BLaER1 (cell line): ENCODE measurements around the gene SEPTIN8.

Source experiments
- H3K27ac ChIP-seq: shearing (Covaris generic); formaldehyde crosslinking; 2 replicates; pipeline ENCODE4 v1.8.1; 2022
- H3K27me3 ChIP-seq: shearing (Covaris generic); formaldehyde crosslinking; 2 replicates; pipeline ENCODE4 v1.8.1; 2022
- H3K36me3 ChIP-seq: shearing (Covaris generic); formaldehyde crosslinking; 2 replicates; pipeline ENCODE4 v1.8.1; 2022
- H3K4me1 ChIP-seq: shearing (Covaris generic); formaldehyde crosslinking; 2 replicates; pipeline ENCODE4 v1.8.1; 2022
- H3K4me2 ChIP-seq: shearing (Covaris generic); formaldehyde crosslinking; 2 replicates; pipeline ENCODE4 v1.8.1; 2022
- H3K4me3 ChIP-seq: shearing (Covaris generic); formaldehyde crosslinking; 2 replicates; pipeline ENCODE4 v1.8.1; 2022
- H3K9ac ChIP-seq: shearing (Covaris generic); formaldehyde crosslinking; 2 replicates; pipeline ENCODE4 v1.8.1; 2022
- H3K9me3 ChIP-seq: shearing (Covaris generic); formaldehyde crosslinking; 2 replicates; pipeline ENCODE4 v1.8.1; 2022
- H4K20me1 ChIP-seq: shearing (Covaris generic); formaldehyde crosslinking; 2 replicates; pipeline ENCODE4 v1.8.1; 2022
- Cebpa-rat ChIP-seq: shearing (Covaris generic); IDR thresholded peaks from 2 replicates; pipeline ENCODE4 v1.8.1; 2022

The SEPTIN8 gene

DNA sequence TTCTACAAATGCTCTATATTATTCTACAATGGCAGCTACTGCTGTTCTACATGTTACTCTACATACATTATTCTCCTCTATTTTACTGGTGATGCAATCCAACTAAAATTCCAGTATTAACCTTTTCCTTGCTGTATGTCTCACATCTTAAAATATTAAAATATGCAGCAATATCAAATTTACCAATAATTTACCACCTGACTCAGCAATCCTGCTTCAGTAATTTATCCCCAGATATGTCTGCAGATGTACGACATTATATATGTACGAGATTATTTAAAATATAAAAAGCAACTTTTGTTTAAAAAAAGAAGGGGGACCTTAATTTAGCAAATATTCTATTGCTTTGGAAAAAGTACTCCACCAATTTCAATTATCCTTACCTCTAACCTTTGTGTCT, 51.3 kb downstream of the SEPTIN8 start:
- Histone ChIP-seq H3K27ac (no peak overlapping the region), H3K4me3 (no peak overlapping the region), H3K4me1 (no peaks in the 10 kb centered on the region), H3K9me3 (no peaks in the 10 kb centered on the region), H3K27me3 (no peaks in the 10 kb centered on the region), H3K9ac (no peak overlapping the region), H3K4me2 (no peak overlapping the region), H3K36me3 (peaks cover 16% of the 10 kb centered on the region; the same call in 1 of the 2 replicates), H4K20me1 (no peaks in the 10 kb centered on the region)
- TF ChIP-seq Cebpa-rat: no peak

DNA sequence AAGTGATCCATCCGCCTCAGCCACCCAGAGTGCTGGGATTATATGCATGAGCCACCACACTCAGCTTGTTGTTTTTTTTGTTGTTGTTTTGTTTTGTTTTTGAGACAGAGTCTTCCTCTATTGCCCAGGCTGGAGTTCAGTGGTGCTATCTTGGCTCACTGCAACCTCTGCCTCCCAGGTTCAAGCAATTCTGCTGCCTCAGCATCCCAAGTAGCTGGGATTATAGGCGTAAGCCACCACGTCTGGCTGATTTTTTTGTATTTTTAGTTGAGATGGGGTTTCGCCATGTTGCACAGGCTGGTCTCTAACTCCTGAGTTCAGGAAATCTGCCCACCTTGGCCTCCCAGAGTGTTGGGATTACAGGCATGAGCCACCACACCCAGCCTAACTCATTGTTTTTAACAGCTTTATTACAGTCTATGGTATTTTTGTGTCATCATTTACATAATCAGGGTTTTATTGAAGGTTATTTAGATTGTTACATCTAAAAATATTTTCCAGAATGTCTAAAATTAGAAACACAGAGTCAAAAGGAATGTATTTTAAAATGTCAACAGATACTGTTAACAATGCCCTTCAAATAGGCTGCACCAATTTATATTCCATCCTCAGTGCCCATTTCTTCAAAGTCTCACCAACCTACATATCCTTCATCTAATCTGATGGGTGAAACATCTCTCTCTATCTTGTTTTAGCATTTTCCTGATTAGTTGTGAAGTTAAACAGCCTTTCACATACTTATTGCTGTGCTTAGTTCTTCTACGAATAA, 58.3 kb downstream of the SEPTIN8 start:
- H4K20me1 ChIP-seq: no peaks in the 10 kb centered on the region
- no peaks in the 10 kb centered on the region for H3K4me1 ChIP-seq
- no peaks in the 10 kb centered on the region for H3K27me3 ChIP-seq
- H3K27ac ChIP-seq: no peak overlapping the region
- TF ChIP-seq Cebpa-rat: no peak
- no peak overlapping the region for H3K9ac ChIP-seq
- H3K9me3 ChIP-seq: no peaks in the 10 kb centered on the region
- H3K36me3 ChIP-seq: peaks cover 16% of the 10 kb centered on the region; the same call in 1 of the 2 replicates
- no peak overlapping the region for H3K4me3 ChIP-seq
- no peak overlapping the region for H3K4me2 ChIP-seq

DNA sequence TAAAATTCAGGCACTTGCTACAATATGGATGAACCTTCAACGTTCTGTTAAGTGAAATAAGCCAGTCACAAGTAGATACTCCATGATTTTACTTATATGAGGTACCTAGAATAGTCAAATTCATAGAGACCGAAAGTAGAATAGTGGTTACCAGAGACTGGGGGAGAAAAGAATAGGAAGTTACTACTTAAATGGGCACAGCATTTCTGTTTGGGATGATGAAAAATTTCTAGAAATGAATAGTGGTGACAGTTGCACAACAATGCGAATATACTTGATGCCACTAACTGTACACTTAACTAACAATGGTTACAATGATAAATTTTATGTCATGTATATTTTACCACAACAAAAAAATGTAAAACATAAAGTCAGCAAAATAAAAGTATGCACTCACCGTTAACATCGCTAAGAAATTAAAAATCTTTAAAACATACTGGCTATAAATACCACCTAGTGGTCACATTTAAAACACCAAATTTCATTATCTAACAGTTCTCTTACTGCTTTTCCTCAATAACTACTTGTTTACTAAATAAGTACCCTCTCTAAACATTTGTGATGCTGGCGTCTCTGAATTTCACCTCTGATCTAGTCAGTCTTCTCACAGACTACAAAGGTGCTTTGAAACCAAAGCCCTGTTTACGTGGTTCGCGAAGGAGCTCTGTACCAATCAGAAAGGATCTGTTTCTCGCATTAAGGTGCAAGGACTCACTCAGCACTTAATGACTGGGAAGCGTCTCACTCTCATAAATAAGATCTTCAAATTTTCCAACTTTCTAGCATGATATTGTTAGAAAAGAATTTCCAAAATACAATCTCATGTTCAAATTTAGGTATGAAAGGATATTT, 62.4 kb downstream of the SEPTIN8 start:
- Histone ChIP-seq H3K27me3 (no peaks in the 10 kb centered on the region), H3K4me1 (no peaks in the 10 kb centered on the region), H3K27ac (no peak overlapping the region), H3K36me3 (peaks cover 12% of the 10 kb centered on the region; the same call in 1 of the 2 replicates), H3K4me2 (no peak overlapping the region), H4K20me1 (no peaks in the 10 kb centered on the region), H3K9ac (no peak overlapping the region), H3K9me3 (no peaks in the 10 kb centered on the region), H3K4me3 (no peak overlapping the region)
- no peak for TF ChIP-seq Cebpa-rat

DNA sequence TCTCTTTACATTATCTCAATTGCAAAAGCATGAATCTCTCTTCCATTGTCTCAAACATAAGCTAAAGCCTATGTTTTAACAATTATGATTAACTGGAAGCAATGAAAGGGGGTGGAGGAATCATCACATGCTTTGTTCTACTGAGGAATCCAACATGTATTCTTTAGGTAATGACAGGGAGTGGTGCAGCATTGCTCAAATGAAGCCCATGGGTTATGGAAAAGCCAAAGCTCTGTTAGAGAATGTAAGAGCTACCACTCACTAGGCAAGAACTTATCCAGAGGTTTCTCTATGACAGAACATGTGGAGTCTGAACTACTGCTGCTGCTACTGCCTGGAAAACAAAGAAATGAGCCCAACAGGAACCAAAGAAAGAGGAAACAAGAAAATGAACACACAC, 68.4 kb downstream of the SEPTIN8 start:
- Histone ChIP-seq H3K4me1 (no peaks in the 10 kb centered on the region), H3K4me2 (no peak overlapping the region), H3K9me3 (no peaks in the 10 kb centered on the region), H3K27ac (no peak overlapping the region), H3K27me3 (no peaks in the 10 kb centered on the region), H3K9ac (no peak overlapping the region), H3K4me3 (no peak overlapping the region), H4K20me1 (no peaks in the 10 kb centered on the region), H3K36me3 (peaks cover 6% of the 10 kb centered on the region; the same call in 1 of the 2 replicates)
- no peak for TF ChIP-seq Cebpa-rat

DNA sequence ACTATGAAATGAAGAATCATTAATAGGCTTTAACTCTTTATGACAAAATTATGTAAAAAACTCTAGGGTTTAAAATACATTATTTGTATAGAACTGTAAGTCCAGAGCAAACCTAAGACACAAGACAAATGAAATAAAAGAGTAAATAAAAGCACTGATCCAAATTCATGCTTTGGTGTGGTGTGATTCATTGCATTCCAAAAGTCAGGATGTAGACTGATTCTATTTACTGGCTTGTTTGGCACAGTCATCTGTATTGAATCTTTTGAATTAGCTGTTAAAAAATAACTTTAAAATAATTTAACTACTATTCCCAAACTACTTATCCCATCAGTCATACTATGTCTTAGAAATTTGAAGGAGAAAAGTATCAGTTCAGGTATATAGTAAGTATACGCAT, 72.2 kb downstream of the SEPTIN8 start:
- Histone ChIP-seq H3K27me3 (no peaks in the 10 kb centered on the region), H3K9ac (no peak overlapping the region), H3K9me3 (no peaks in the 10 kb centered on the region), H3K4me3 (no peak overlapping the region), H4K20me1 (no peaks in the 10 kb centered on the region), H3K4me1 (no peaks in the 10 kb centered on the region), H3K36me3 (peaks cover 20% of the 10 kb centered on the region), H3K27ac (no peak overlapping the region), H3K4me2 (no peak overlapping the region)
- TF ChIP-seq Cebpa-rat: no peak
